H1 (cell line): ENCODE measurements around the gene FTMT. TPM values are rescaled to one million over a fixed set of nuclear protein-coding genes. Genes with fewer than 3 reads are reported as not detected.

Experiments used
- CTCF ChIA-PET: fragments of 300-600 bp; sonication (Branson Sonifier 250); formaldehyde crosslinking; loops from one replicate; lab custom pipeline; 2021; ENCODE audit not compliant: partially characterized antibody; lab: Charles Lee
- POLR2A ChIA-PET: fragments of 300-600 bp; sonication (Branson Sonifier 250); formaldehyde crosslinking; loops from one replicate; lab custom pipeline; 2021; ENCODE audit warnings: inconsistent platforms; ENCODE audit not compliant: partially characterized antibody; lab: Charles Lee
- DNase-seq, 2 experiments: peaks; one replicate each; pipeline versions ENCODE4 v3.0.0 to v3.0.0-alpha.2; 2010 to 2022; ENCODE audit warnings: low spot score in 2 of 2, low read depth in 1 of 2, mixed read lengths in 1 of 2
- FAIRE-seq: peaks from 2 replicates; lab custom pipeline; 2011; peaks lifted over from hg19 to GRCh38; lab: Jason Lieb, UNC
- H2AFZ ChIP-seq: 2 replicates; pipeline ENCODE4 v1.8.1; 2012; ENCODE audit warnings: low read length, inconsistent platforms
- H2AK5ac ChIP-seq: 2 replicates; pipeline ENCODE4 v1.6.1; 2013; ENCODE audit warnings: low read depth, low read length
- H2BK120ac ChIP-seq: replicated peaks from 2 replicates; pipeline ENCODE3; 2013; ENCODE audit warnings: low read depth, low read length, inconsistent platforms
- H2BK12ac ChIP-seq: 2 replicates; pipeline ENCODE4 v1.6.1; 2013; ENCODE audit warnings: low read depth, low read length
- H2BK15ac ChIP-seq: 2 replicates; pipeline ENCODE4 v1.6.1; 2013; ENCODE audit warnings: low read length
- H2BK20ac ChIP-seq: 2 replicates; pipeline ENCODE4 v1.6.1; 2013; ENCODE audit warnings: low read length
- H2BK5ac ChIP-seq: 2 replicates; pipeline ENCODE4 v1.6.1; 2013; ENCODE audit warnings: low read depth, low read length
- H3K14ac ChIP-seq: 2 replicates; pipeline ENCODE4 v1.6.1; 2013; ENCODE audit warnings: inconsistent platforms; ENCODE audit not compliant: insufficient read length
- H3K18ac ChIP-seq: 2 replicates; pipeline ENCODE4 v1.6.1; 2013; ENCODE audit warnings: low read length; ENCODE audit errors: extremely low read depth
- H3K23ac ChIP-seq: 2 replicates; pipeline ENCODE4 v1.6.1; 2013; ENCODE audit warnings: inconsistent platforms; ENCODE audit not compliant: insufficient read length
- H3K23me2 ChIP-seq: 2 replicates; pipeline ENCODE4 v1.6.1; 2013; ENCODE audit warnings: low read depth, low read length
- H3K27ac ChIP-seq: 2 replicates; pipeline ENCODE4 v1.6.1; 2011; ENCODE audit warnings: low read depth, low read length, inconsistent platforms
- H3K27me3 ChIP-seq, 4 experiments: replicated peaks in 1 of 4; 1 replicate in 1 of 4; 2 replicates in 3 of 4; pipeline versions ENCODE4 v1.6.1 to v1.8.1; 2011 to 2013; ENCODE audit warnings: low read length in 3 of 4, mild to moderate bottlenecking in 3 of 4, inconsistent platforms in 2 of 4, mixed read lengths in 2 of 4, moderate library complexity in 1 of 4; ENCODE audit not compliant: control insufficient read depth in 3 of 4, insufficient read depth in 3 of 4; ENCODE audit errors: extremely low read depth in 1 of 4
- H3K36me3 ChIP-seq, 4 experiments: 2 replicates each; pipeline versions ENCODE4 v1.6.1 to v1.8.1; 2011 to 2013; ENCODE audit warnings: mild to moderate bottlenecking in 4 of 4, low read length in 3 of 4, moderate library complexity in 2 of 4, control low read depth in 1 of 4, inconsistent platforms in 1 of 4; ENCODE audit not compliant: insufficient read depth in 4 of 4, control insufficient read depth in 2 of 4
- H3K4ac ChIP-seq: replicated peaks from 2 replicates; pipeline ENCODE3; 2013; ENCODE audit warnings: low read length, low read depth, mixed read lengths, inconsistent platforms; ENCODE audit not compliant: insufficient read length
- H3K4me1 ChIP-seq, 4 experiments: replicated peaks in 1 of 4; 1 replicate in 1 of 4; 2 replicates in 3 of 4; pipeline versions ENCODE4 v1.6.1 to v1.8.1; 2011 to 2013; ENCODE audit warnings: low read length in 3 of 4, inconsistent platforms in 2 of 4, mixed read lengths in 1 of 4; ENCODE audit not compliant: insufficient read depth in 4 of 4, control insufficient read depth in 3 of 4
- H3K4me2 ChIP-seq, 2 experiments: 2 replicates each; pipeline versions ENCODE4 v1.6.1 to v1.8.1; 2011 to 2013; ENCODE audit warnings: low read depth in 2 of 2, low read length in 2 of 2, control low read depth in 1 of 2, inconsistent platforms in 1 of 2, mild to moderate bottlenecking in 1 of 2; ENCODE audit not compliant: insufficient read depth in 1 of 2
- H3K4me3 ChIP-seq, 4 experiments: fragments of 200-600, 300-600 bp in 1 of 4; sonication (generic), shearing (Covaris generic), sonication (Bioruptor Twin) in 1 of 4; 2 replicates each; pipeline versions ENCODE4 v1.5.1 to v1.8.1; 2011 to 2016; ENCODE audit warnings: low read length in 4 of 4, low read depth in 3 of 4, control low read depth in 2 of 4, inconsistent platforms in 2 of 4, mild to moderate bottlenecking in 2 of 4, mixed read lengths in 1 of 4, moderate library complexity in 1 of 4; ENCODE audit not compliant: insufficient read depth in 2 of 4; ENCODE audit errors: extremely low read depth in 1 of 4
- H3K56ac ChIP-seq: replicated peaks from 2 replicates; pipeline ENCODE3; 2013; ENCODE audit warnings: low read depth, mild to moderate bottlenecking, mixed read lengths, low read length, inconsistent platforms; ENCODE audit not compliant: insufficient read length
- H3K79me1 ChIP-seq: 2 replicates; pipeline ENCODE4 v1.6.1; 2013; ENCODE audit warnings: low read depth, low read length, control low read depth
- H3K79me2 ChIP-seq, 2 experiments: 2 replicates each; pipeline versions ENCODE4 v1.6.1 to v1.8.1; 2012 to 2013; ENCODE audit warnings: low read length in 2 of 2, mild to moderate bottlenecking in 2 of 2, inconsistent platforms in 1 of 2; ENCODE audit not compliant: insufficient read depth in 2 of 2, control insufficient read depth in 1 of 2
- H3K9ac ChIP-seq, 4 experiments: replicated peaks in 1 of 4; 1 replicate in 1 of 4; 2 replicates in 3 of 4; pipeline versions ENCODE4 v1.6.1 to v1.8.1; 2011 to 2013; ENCODE audit warnings: low read depth in 3 of 4, low read length in 3 of 4, control low read depth in 2 of 4, mild to moderate bottlenecking in 2 of 4, moderate library complexity in 2 of 4, inconsistent platforms in 1 of 4; ENCODE audit errors: extremely low read depth in 1 of 4
- H3K9me3 ChIP-seq, 2 experiments: 2 replicates each; pipeline versions ENCODE4 v1.6.1 to v1.8.1; 2012 to 2013; ENCODE audit warnings: mild to moderate bottlenecking in 2 of 2, moderate library complexity in 2 of 2, control low read depth in 1 of 2, inconsistent platforms in 1 of 2, low read depth in 1 of 2, low read length in 1 of 2, mixed read lengths in 1 of 2; ENCODE audit not compliant: insufficient read depth in 2 of 2
- H4K20me1 ChIP-seq, 2 experiments: replicated peaks in 1 of 2; 2 replicates each; pipeline versions ENCODE3 to v1.8.1; 2011 to 2013; ENCODE audit warnings: inconsistent platforms in 2 of 2, low read length in 2 of 2, mild to moderate bottlenecking in 1 of 2; ENCODE audit not compliant: insufficient read depth in 2 of 2, control insufficient read depth in 1 of 2
- H4K5ac ChIP-seq: 2 replicates; pipeline ENCODE4 v1.6.1; 2013; ENCODE audit warnings: low read length, low read depth, mixed read lengths, inconsistent platforms; ENCODE audit not compliant: insufficient read length
- H4K8ac ChIP-seq: 2 replicates; pipeline ENCODE4 v1.8.0; 2013; ENCODE audit warnings: mild to moderate bottlenecking, moderate library complexity, low read length, inconsistent platforms; ENCODE audit not compliant: insufficient read depth; ENCODE audit errors: extremely low read depth
- H4K91ac ChIP-seq: replicated peaks from 2 replicates; pipeline ENCODE3; 2013; ENCODE audit warnings: low read length, mixed read lengths, inconsistent platforms; ENCODE audit not compliant: insufficient read length
- ASH2L ChIP-seq: fragments of 200-600, 300-600 bp; sonication (generic); IDR thresholded peaks from one replicate; pipeline ENCODE4 v1.7.1; 2017; ENCODE audit warnings: low read length
- CEBPB ChIP-seq: IDR thresholded peaks from 2 replicates; pipeline ENCODE4 v1.6.1; 2012; ENCODE audit warnings: low read depth, low read length
- HDAC6 ChIP-seq: IDR thresholded peaks from one replicate; pipeline ENCODE4 v1.7.1; 2012; ENCODE audit warnings: low read depth, mild to moderate bottlenecking, inconsistent platforms, low read length, moderate library complexity
- PHF8 ChIP-seq: fragments of 200-600 bp; sonication (generic); conservative IDR thresholded peaks from 2 replicates; pipeline ENCODE4 v1.7.1; 2012; ENCODE audit warnings: low read depth, mild to moderate bottlenecking, inconsistent platforms, low read length, moderate library complexity
- RBBP5 ChIP-seq: IDR thresholded peaks from 2 replicates; pipeline ENCODE4 v1.7.1; 2012; ENCODE audit warnings: low read depth, mild to moderate bottlenecking, inconsistent platforms, low read length, moderate library complexity, borderline replicate concordance
- RNF2 ChIP-seq: fragments of 200-900, 300-1000 bp; sonication (generic); IDR thresholded peaks from 2 replicates; pipeline ENCODE4 v1.7.1; 2016; ENCODE audit warnings: borderline replicate concordance, low read depth, mild to moderate bottlenecking, antibody characterized with exemption, low read length; ENCODE audit not compliant: poor library complexity, severe bottlenecking; ENCODE audit errors: missing control alignments
- SP1 ChIP-seq: IDR thresholded peaks from 2 replicates; pipeline ENCODE4 v1.6.1; 2011; ENCODE audit warnings: low read depth, low read length
- SP4 ChIP-seq: IDR thresholded peaks from 2 replicates; pipeline ENCODE4 v1.6.1; 2012; ENCODE audit warnings: low read length, inconsistent platforms
- TBP ChIP-seq: IDR thresholded peaks from 2 replicates; pipeline ENCODE4 v1.6.1; 2011; ENCODE audit warnings: low read depth, low read length, improper control_type of control experiment
- WGBS, 2 experiments: shearing (Covaris generic) in 1 of 2; methylation state at CpG; one replicate each; pipeline versions ENCODE4 v1.1.6 to v1.1.7; 2013 to 2015; ENCODE audit warnings: low lambda C conversion rate in 2 of 2, mixed read lengths in 2 of 2, inconsistent platforms in 1 of 2, low coverage in 1 of 2, missing lambda C conversion rate in 1 of 2; ENCODE audit not compliant: insufficient replicate concordance in 2 of 2, insufficient coverage in 1 of 2, insufficient read length in 1 of 2; ENCODE audit errors: extremely low coverage in 1 of 2, missing lambda C conversion rate in 1 of 2; 5-methylcytosine and 5-hydroxymethylcytosine counted together
- long read RNA-seq, 2 experiments: library from RNA in 1 of 2; library from capped mRNA in 1 of 2; stranded (forward); transcript quantifications; one replicate each; pipeline ENCODE4 v2.0.0, GENCODE V29; 2021; ENCODE audit warnings: inconsistent platforms in 1 of 2
- polyA minus RNA-seq, 3 experiments: library from RNA; depleted of rRNA, polyadenylated mRNA; stranded (reverse); fragments of >200 nt; gene quantifications; 1 replicate in 2 of 3; 2 replicates in 1 of 3; pipeline ENCODE4 v1.2.3, GENCODE V29; 2011
- polyA plus RNA-seq, 7 experiments: library from polyadenylated mRNA; depleted of rRNA in 3 of 7; stranded (reverse) in 5 of 7; unstranded in 2 of 7; fragments of >200 nt in 5 of 7; fragments of 200-250 nt in 2 of 7; gene quantifications; 1 replicate in 5 of 7; 2 replicates in 1 of 7; 4 replicates in 1 of 7; pipeline versions ENCODE4 v1.2.1 to v1.2.3, GENCODE V29; 2011 to 2013; ENCODE audit warnings: missing spikeins in 2 of 7, mixed read lengths in 2 of 7
- total RNA-seq: library from RNA; stranded (reverse); fragmentation: NEBNext Ultra II Directional; extraction: Animal tissue kit (Norgen Biotek cat#: 25700); gene quantifications from 2 replicates; pipeline ENCODE4 v1.2.1, GENCODE V29; 2021

FTMT gene
- total RNA-seq (not detected in 2 replicates), polyA plus RNA-seq (2011; rRNA removed) (not detected in 2 replicates), polyA minus RNA-seq (2011; rRNA and poly(A)+ RNA removed) (not detected in 2 replicates)
- polyA plus RNA-seq (2011; cell fraction: cytosol; rRNA removed), result not detected
- not detected for polyA plus RNA-seq (2011; cell fraction: nucleus; rRNA removed)
- polyA plus RNA-seq (2012, experiment 1 of 2), result not detected in 4 replicates
- not detected for polyA plus RNA-seq (2012, experiment 2 of 2)
- not detected for polyA plus RNA-seq (2013, experiment 1 of 2)
- polyA plus RNA-seq (2013, experiment 2 of 2), result not detected
- not detected for polyA minus RNA-seq (2011; cell fraction: cytosol; rRNA and poly(A)+ RNA removed)
- not detected for polyA minus RNA-seq (2011; cell fraction: nucleus; rRNA and poly(A)+ RNA removed)
- long read RNA-seq, experiment 1, result 0 reads
- long read RNA-seq, experiment 2, result 0 reads

GRCh38 chr5:121851643-121852574 lies at the start of gene FTMT:
Gene FTMT (plus strand): TSS chr5:121851882. CDS start chr5:121851964, 82 bp downstream.
- CTCF ChIA-PET, result interaction anchor here (1.2 kb wide), 1 partner anchor 1047 kb away, joined by 3 read pairs; no protein-coding TSS in a partner anchor

More at GRCh38 chr5:121851643-121852574, at the start of gene FTMT:
- H3K4ac ChIP-seq, result no peak within 1 kb of the TSS
- no peak within 1 kb of the TSS; the same call in 1 of the 2 replicates for H2AFZ ChIP-seq
- H3K14ac ChIP-seq, result no peak within 1 kb of the TSS
- TF ChIP-seq SP1 (no peak), HDAC6 (no peak), CEBPB (no peak), SP4 (no peak), RBBP5 (no peak), RNF2 (no peak), TBP (no peak), PHF8 (no peak), ASH2L (no peak)
- no peak for DNase-seq
- no peak within 1 kb of the TSS for H2BK15ac ChIP-seq
- no peak within 1 kb of the TSS for H3K4me2 ChIP-seq
- no peak within 1 kb of the TSS for H2BK12ac ChIP-seq
- no peak within 1 kb of the TSS for H4K5ac ChIP-seq
- no peaks in the 10 kb centered on the region for H3K79me1 ChIP-seq
- H3K23ac ChIP-seq, result no peak within 1 kb of the TSS
- H3K9me3 ChIP-seq, result peaks cover 0 to 9% of the 10 kb centered on the region in 2 experiments; a peak in 1 of 4 replicates
- no peak within 1 kb of the TSS for H2AK5ac ChIP-seq
- no peak within 1 kb of the TSS for H2BK5ac ChIP-seq
- 96% methylated on average over 40 of the region's 77 CpGs; no CpG with 5 or more reads in 1 of the 2 experiments for WGBS, 2 experiments
- POLR2A ChIA-PET, result no interaction called here
- H4K91ac ChIP-seq, result no peak within 1 kb of the TSS
- H3K56ac ChIP-seq, result no peak within 1 kb of the TSS
- FAIRE-seq, result no peak
- H3K4me3 ChIP-seq, result no peak within 1 kb of the TSS
- H4K8ac ChIP-seq, result no peak within 1 kb of the TSS
- H3K36me3 ChIP-seq, result no peaks in the 10 kb centered on the region; a peak in 1 of 8 replicates
- H3K27me3 ChIP-seq, result no peaks in the 10 kb centered on the region
- peaks cover 0 to 4% (median 2%) of the 10 kb centered on the region in 4 experiments; a peak in 1 of 7 replicates for H3K4me1 ChIP-seq
- H3K18ac ChIP-seq, result no peak within 1 kb of the TSS
- no peaks in the 10 kb centered on the region for H4K20me1 ChIP-seq
- H2BK120ac ChIP-seq, result no peak within 1 kb of the TSS
- H3K23me2 ChIP-seq, result no peaks in the 10 kb centered on the region; the same call in 1 of the 2 replicates
- H3K27ac ChIP-seq, result no peak within 1 kb of the TSS
- H3K9ac ChIP-seq, result no peak within 1 kb of the TSS
- H3K79me2 ChIP-seq, result no peaks in the 10 kb centered on the region
- no peak within 1 kb of the TSS for H2BK20ac ChIP-seq
